GF-D8 (cell line): ENCODE results near the gene VAT1L.

Source experiments
- DNase-seq: peaks from one replicate; lab custom pipeline; 2025; lab: John Stamatoyannopoulos, UW

The VAT1L gene

DNA sequence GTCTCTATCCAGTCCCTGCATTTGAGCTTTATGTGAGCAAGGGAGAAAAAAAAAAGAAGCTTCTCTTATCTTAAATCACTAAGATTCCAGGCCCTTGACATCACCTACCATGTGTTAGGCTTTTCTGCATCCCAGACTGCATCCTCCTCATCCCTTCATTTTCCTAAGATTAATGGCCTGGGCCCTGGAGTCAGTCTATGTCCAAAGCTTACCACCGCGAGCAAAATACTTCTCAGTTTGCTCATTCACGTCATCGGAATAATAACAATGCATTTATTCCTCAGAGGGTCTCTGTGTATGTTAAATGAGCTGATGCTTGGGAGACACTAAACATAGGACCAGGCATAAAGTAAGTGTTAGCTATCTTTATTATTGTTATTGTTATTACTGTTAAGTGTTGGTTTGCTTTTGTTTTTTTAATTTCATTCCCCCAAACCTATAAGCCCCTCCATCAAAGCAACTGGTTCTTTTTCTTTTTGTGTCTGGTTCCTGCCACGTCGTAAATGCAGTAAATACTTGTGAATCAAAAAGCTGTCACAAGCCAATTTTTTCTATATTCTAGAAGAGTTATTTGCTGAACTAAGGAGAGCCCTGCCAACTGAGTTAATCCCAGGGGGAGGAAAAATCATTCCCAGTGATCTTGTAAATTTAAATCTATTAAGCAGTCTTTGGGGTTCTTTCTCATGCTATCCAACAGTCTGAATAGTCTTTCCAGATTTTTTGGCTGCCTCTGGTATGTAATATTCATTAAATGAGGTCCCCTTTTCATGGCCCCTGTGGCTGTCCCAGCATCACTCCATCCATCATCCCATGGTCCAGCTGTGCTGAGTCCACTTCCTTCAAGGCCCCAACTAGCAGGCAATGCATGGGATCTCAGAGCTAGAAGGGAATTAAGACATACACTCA is 46.5 kb downstream of the VAT1L start:
- no peak for DNase-seq

DNA sequence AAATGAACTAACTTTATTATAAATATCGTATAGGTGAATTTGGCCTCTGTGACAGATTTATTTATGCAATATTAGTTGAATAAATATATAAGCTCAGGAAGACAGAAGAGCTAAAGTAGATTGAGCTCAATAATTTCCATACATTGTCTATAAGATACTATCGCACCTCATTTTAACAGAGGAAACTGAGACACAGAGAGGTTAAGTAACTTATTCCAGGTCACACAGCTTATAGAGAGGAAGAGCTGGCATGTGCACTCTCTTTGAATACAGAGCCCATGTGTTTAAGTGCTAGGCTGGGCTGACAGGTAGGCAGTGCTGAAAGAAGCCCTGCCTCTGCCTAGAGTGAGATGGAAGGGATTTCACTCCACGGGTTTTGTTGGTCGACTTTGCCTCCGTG is 48.4 kb downstream of the VAT1L start:
- DNase-seq: no peak

DNA sequence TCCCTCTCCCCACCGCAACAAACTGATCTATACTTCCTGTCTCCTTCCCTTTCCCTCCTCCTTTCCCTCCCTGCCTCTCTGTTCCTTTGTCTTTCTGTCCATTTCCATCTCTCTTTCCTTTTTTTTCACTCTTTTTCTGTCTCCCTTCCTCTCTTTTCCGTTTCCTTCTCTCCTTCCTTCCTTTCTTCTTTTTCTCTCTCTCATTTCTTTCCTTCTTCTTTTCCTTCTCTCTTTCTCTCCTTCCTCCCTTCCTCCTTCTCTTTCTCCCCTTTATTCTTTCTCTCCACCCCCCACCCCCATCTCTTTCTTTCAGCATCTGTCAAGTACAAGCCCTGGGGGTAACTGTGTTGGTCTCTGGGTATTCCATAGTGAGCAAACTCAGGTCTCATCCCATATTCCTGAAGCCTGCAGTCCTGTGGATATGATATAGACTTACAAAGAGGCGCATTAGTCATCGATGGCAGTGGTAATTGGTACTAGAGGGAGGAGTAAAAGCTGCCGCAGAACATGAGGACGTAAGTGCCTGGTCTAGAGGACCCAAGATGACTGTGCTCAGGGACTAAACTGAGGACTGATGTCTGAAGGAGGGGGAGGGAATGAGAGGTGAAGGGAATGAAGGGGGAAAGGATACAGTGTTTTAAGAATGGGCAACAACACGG is 50.4 kb downstream of the VAT1L start:
- DNase-seq: no peak

DNA sequence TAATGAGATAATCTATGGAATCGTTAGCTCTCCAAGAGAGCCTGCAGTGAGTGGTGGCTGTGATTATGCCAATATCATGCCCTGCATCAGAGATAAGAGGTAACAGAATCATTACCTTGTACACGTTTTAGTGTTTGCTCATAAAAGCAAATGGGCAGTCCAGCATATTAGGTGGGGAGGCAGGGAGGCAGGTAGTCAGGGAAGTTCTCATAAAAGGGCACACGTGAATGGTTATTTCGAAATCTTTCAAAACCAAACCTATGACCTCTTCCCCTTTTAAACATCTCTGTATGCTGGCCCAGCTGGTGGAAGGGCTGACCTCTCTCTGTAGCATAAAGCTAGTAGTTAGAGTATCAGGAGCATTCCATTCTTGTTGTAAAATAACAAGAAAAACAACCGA is 51.7 kb downstream of the VAT1L start:
- DNase-seq: no peak

DNA sequence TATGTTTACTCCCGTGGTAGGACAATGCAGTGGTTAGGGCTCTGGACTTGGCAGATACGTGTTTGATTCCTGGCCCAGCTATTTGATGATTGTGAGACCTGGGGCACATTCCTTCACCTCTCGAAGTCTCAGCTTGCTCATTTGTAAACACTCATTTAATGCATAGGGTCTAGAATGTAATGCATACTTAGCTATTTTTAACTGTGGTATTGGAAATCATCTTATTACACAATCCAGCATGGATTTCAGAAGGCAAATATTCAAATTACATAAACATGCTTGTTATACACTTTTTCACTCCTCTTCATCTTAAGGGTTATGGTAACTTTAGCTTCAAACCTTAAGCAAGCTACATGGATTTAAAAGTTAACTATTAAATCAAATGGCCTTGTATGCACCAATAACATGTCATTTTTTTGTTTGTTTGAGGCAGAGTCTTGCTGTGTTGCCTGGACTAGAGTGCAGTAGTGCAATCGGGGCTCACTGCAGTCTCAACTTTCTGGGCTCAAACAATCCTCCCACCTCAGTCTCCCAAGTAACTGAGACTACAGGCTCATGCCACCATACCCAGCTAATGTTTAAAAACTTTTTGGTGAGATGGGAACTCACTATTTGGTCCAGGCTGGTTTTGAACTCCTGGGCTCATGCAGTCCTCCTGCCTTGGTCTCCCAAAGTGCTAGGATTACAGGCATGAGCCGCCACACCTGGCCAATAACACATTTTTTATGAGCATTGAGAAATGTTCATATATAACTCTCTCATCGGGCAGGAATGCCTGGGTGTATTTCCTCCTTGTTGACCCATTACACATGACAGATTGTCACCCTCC is 52.5 kb downstream of the VAT1L start:
- DNase-seq: no peak

DNA sequence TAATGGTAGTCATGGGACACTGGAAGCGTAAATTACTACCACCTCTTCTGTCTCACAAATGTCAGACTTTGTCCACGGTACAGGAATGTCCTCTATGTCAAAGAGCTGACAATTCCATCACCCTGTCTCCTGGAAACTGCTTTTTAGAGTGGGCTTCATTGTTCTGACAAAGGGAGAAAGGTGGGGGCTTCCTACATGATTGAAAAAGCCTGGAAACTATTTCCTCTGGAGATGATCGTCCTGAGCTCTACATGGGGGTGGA is 53.1 kb downstream of the VAT1L start:
- no peak for DNase-seq

DNA sequence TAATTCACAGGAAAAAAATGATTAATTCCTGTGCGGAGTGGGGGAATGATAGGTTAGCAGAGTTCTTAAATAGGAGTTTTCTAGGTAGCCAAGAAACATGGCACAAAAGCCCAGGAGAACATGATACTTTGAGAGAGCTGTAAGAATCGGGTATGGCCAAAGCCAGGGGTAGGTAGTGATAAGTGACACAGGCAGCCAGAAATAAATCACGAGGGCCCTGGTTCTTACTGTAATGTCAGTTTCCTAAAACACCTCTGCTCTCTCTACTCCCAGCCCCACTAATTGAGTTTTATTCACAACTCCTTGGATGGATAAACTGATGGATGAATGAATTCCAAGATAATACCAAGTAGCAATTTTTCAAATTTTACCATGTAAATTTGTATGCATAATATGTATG is 54.1 kb downstream of the VAT1L start:
- DNase-seq: no peak

DNA sequence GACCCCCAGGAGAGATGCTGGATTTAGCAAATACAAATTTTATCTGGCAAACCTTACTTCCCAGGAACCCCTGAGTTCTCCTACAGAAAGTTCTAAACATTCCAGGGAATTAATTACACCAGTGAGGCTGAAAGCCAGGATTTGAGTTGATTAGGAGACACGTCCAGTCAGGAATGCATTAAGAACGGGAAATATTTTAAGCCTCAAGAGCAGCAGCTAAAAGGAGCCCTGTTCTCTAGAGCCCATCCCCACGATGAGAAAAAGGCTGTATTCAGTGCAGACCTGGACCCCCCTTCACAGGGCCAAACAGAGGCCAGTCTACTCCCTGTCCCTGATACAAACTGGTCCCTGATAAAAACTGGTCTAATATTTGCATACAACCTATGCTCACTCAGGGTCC is 55.0 kb downstream of the VAT1L start:
- no peak for DNase-seq

DNA sequence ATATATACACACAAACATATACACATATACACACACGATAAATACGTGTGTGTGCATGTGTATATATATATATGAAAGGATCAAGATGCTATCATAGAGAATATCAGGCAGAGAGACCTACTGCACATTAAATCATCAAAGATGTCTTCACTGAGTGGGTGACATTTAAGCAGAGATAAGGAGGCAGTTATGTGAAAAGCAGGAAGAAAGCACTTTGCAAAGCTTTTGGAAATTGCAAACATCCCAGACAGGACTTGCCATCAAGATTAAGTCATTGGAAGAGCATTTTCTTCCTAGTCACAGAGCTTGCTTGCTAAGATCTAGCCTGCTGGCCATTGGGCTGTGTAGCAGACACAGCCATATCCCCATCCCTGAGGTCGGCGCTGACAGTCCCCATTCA is 56.4 kb downstream of the VAT1L start:
- DNase-seq: no peak

DNA sequence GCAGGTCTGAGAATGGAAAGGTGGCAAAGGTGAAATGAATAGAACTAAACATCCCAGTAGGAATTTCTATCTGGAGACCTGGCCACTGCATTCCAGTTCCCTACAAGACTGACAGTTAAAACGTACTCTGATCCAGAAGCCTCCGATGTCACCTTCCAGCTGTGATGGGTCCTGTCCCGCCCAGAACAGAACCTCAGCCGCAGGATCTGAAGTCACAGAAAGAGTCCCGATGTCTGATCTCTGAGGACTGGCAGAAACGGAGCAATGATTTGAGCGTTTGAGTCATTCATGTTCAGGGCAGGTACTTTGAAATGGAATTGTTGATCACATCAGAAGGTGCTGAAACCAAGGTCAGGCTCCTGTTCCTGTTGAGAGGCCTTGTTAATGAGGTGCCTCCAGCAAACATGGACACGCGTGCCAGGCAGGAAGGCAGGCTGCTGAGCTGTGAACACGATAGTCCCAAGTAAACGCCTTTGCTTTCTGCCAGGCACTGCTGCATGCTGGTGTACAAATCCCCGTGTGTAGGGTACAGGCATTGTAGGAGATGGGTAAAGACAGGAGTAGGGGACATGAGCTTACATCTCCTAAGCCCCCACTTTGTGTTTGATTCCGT is 61.4 kb downstream of the VAT1L start:
- no peak for DNase-seq

DNA sequence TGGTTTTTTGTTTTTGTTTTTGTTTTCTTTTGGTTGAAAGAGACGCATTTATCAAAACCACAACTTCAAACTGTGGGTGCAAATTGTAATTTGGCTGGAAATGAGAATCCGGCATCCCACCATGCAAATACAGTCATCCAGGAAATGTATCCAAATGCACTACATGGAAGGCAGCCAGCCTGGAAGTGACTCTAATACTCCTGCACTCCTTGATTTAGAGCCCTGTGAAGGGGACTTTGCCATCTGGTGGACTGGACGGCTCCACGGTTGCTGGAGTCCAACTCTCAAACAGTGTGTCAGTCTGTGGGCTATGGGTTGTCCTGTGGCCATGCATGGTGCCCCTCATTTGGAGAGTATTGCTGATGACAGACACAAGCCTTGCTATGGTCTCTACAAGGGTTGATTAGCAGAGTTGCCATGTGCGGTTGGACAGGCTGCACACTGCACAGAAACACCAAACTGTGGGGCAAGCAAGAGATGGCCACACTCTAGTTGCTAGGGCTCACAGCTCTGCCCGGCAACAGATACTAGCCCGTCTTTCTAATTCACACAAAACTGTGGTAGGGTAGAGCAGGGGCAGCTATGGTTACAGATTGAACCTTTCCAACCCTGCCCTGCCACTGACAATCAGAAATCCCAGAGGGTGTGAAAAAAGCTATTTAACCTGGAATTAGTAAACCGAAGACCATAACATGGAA is 62.4 kb downstream of the VAT1L start:
- DNase-seq: no peak

DNA sequence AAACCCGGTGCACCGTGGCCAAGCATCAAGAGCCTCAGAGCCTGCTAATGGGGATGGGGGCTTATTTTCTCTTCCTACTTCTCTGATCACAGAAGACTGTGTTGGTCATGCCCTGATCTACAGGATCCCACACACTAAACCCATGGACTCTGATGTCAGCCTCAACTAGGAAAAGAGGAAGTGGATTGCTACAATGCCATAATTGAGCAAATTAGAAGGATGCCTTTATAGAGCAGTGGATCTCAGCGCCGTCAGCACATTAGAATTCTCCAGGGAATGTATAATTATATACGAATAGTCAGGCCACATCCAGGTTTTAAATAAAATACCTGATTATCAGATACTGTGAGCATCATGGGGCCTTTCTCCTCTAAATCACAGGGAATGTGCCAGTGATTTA is 64.8 kb downstream of the VAT1L start:
- no peak for DNase-seq

DNA sequence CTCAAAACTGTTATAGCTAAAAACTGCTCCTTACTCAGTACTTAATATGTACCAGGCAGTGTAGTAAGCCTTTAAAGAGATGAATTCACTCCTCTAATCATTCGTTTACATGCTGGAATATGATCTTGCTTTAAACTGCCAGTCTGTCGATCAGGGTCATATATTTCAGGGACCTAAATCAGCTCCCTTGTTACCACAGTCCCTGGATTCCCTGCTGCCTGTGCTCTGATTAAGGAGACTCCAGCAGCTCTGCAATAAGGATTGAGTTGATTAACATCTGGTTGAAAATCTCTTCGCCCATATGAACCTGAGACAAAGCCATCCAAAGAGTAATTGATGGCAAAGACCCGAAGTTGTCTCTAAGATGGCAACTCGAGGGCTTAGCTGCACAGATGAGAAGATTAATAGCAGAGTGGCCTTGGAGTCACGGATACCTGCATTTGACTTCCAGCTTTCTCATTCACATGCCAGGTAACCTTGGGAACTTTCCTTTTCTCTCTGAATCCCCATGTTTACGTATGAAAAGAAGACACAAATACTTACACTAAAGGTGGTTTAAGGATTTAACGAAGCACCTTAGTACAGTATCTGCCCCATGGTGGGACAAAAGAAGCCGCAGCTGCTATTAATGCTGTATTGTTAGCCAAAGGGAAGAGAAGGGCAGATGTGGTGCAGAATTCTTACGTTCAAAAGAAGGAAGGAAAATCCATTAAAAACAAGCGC is 68.2 kb downstream of the VAT1L start:
- no peak for DNase-seq

DNA sequence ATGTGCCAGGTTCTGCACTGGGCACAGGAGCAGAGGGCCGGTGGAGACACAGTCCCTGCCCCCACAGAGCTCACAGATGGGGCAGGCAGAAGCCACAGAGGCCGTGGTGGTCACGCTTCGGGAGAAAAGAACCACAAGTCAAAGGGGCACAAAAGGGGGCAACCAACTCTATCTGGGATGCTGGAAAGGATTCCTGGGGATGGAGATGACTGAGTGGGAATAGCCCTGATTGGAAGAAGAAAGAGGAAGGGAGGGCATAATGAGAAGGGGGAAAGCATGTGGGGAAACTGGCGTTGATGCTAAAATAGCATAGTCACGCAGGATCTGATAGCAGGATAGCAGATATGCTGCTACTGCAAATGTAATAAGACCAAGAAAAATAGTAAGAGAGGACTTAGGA is 69.7 kb downstream of the VAT1L start:
- DNase-seq: no peak

DNA sequence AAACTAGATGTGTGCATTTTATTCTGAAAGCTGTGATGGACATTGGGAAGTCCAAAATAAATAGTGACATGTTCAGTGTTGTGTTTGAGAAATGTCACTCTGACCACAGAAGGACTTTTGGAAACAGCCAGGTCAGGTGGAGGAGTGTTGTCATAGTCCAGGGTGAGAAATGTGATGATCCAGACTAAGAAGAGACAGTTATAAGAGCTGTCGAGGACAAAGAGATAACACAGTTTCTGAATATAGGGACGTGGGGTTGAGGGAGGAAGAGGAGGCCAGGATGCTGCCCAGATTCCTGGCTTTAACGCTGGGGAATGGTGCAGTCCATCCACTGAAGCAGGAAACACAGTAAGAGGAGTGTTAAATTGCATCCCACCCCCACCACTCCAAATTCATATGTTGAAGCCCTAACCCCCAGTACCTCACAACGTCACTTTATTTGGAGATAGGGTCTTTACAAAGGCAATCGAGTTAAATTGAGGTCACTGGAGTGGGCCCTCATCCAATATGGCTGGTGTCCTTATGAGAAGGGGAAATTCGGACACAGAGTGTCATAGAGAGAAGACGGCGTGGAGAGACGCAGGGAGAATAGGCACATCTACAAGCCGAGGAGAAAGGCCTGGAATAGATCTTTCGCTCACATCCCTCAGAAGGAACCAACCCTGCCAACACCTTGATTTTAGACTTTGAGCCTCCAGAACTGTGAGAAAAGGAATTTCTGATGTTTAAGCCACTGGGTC is 71.3 kb downstream of the VAT1L start:
- no peak for DNase-seq

DNA sequence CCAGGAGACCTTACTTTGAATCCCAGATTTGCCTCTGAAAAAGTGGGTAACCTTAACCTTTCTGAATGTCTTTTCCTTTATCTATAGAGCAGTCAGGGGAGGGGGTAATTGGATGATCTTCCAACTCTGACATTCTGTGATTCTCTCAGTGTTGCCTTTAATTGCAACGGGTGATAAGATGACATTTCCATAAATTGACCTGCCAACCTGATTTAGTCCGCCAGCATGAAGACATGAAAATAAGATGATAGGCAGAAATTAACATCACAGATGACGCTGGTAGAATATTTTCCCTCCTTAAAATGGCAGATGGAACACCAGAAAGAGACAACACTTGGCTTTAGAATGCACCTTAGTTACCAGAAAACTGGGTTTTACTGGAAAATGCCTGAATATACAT is 72.6 kb downstream of the VAT1L start:
- DNase-seq: no peak

DNA sequence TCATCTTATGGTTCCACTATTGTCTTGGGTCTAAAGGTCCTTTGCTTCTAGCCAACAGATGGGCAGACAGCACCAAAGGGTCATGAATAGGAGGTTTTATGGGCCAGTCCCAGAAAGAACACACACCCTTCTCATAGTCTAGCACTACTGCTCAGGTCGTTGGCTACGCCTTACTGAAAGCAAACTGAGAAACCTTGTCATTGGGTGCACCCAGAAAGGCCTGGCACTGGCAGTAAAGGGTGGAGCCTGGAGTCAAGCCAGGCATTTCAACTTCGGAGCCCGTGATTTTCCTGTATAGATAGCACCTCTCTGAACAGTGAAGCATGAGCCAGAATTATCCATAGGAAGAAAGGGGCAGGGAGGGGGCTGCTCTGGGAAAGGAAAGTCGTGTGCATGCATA is 74.9 kb downstream of the VAT1L start:
- no peak for DNase-seq

DNA sequence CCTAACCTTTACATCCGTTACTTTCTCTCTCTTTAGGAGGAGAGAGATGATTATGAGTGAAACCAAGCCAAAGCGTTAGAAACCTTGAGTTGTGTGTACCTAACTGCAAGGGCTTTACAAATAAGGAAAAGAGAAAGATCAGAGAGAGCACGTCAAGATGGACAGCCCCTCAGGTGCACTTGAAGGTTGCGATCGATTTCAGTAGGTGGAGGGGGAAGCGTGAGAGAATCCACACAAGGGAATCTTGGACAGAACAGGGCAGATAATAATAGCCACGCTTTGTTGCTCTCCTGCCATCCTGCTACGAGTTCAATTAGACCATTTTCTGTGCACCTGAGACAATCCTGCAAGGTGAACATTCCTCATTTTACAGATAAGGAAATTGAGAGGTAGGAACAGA is 78.4 kb downstream of the VAT1L start:
- no peak for DNase-seq

DNA sequence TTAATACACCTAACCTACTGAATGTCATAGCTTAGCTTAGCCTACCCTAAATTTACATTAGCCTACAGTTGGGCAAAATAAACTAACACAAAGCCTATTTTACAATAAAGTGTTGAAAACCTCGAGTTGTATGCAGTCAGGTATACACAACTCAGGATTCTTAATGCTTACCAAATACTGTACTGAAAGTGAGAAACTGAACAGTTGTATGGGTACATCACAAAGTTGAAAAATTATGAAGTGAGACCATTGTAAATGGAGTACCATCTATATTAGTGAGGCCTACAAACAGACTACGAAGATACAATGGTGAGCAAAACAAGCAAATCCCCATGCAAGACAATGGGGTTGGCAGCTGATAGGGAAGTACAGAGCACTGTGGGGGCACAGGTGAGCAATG is 79.7 kb downstream of the VAT1L start:
- no peak for DNase-seq

DNA sequence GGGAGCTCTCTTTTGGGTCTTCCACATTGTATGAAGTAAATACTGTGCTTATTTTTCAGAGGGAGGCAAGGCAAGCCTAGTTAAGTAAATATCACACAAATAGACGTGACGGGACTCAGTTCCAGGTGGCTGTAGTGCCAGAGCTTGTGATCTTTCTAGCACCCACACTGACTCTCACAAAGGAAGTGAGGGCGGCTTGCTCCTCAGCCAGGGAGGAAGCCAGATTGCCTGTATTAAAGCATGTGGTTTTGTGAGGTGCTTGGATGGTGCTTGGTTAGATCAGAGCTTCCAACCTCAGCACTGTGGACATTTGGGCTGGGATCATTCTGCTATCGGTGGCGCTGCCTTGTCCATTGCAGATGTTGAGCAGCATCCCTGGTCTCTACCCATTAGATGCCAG is 80.1 kb downstream of the VAT1L start:
- DNase-seq: no peak
